Right forelimb (tissue), 1 donor: ENCODE measurements around the gene WWOX.
A peak's percentile ranks its signal among the peaks of the same experiment; 100 is the strongest.

Experiments used
- DNase-seq: peaks from one replicate; pipeline ENCODE4 v3.0.0-alpha.2; 2018

WWOX gene

DNA sequence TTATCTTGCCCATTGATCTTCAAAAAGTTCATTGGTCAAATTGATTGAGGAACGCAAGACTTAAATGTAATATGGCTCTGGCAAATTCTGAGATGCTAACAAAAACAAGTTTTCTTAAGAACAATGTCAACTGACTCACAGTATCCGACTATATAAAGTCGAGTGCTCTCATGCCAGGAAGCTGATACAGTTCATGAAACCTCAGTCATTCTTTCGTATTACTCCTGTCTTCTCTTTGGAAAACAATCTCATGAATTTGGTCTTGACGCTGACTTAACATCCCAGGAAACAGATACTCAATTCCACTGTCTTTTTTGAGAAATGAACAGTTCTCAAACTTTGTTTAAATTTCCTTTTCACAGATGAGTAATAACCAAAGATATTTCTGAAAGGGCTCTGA, 796.2 kb downstream of the WWOX start:
- DNase-seq = no peak

DNA sequence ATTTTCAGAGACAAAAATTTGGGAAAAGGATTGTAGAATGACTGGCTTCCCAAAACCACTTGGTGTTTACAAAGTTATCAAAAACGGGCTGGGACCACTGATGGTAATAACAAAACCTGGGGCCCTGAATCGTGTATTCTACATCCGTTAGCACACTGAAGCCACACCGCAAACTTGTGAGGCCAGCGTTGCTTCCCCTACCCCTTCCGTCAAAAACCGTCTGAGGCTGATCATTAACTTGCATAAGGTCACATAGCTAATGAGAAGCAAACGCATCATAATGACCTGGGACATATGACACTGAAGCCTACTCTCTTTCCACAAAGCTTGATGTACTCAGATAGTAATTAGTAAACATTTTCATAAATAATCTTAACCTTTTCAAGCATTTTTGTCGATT, 796.8 kb downstream of the WWOX start:
- DNase-seq = no peak

DNA sequence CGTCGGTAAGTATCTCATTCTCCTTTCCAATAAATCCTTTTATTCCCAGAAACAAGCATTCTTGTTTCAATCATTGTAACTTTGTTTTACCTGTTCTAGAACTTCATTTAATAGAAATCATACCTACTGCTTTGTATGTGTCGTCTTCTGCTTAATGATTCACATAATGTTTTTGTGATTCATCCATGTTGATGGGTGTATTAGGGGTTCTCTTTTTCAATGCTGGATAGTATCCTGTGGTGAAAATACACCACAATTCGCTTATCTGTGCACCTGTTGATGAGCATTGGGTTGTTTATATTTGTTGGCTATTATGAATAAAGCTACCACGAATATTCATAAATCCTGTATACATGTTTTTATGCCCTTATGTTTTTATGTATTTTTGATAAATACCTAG, 797.8 kb downstream of the WWOX start:
- no peak for DNase-seq

GRCh38 chr16:78900044-78900811, 800.8 kb downstream of the WWOX start:
- DNase-seq = no peak

- no peak for DNase-seq
Measured at GRCh38 chr16:78900966-78901365, 801.5 kb downstream of the WWOX start.

GRCh38 chr16:78902321-78902720, 802.9 kb downstream of the WWOX start:
- no peak for DNase-seq

DNA sequence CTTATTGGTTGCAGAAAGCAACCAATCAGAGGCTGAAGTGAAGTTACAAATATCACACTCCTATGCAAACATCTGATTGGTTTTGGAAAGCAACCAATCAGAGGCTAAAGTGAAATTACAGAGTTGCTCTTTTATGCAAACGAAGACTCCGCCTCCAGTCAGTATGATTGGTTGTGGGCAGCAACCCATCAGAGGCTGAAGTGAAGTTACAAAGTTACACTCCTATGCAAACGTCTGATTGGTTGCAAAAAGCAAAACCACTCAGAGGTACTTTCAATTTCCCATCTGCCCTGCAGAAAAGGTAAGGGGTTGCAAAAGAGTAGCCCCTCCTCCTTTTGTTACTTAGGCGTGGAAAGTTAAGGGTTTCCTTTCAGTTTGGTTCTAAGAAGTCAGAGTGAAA, 803.8 kb downstream of the WWOX start:
- no peak for DNase-seq

DNA sequence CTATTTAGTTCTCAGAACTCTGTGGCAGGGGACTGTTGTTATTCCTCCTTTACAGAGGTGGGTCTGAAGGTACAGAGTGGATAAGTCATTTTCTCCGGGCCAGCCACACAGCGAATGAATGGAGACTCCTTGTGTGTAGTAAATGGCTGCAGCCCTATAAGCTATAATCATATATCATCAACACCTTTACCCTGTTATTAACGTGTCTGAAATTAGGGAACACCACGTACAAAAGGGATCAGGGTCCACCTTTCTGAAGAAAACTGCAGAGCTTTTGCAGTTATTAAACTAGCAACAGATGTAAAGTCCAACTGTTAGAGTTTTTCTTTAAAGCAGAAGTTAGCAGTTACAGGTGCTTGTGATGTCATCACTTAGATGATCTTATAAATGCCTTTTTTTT, 804.4 kb downstream of the WWOX start:
- no peak for DNase-seq

- DNase-seq = no peak
Measured at GRCh38 chr16:78906135-78906534, 806.7 kb downstream of the WWOX start.

- DNase-seq = no peak
Measured at GRCh38 chr16:78909226-78909625, 809.8 kb downstream of the WWOX start.

DNA sequence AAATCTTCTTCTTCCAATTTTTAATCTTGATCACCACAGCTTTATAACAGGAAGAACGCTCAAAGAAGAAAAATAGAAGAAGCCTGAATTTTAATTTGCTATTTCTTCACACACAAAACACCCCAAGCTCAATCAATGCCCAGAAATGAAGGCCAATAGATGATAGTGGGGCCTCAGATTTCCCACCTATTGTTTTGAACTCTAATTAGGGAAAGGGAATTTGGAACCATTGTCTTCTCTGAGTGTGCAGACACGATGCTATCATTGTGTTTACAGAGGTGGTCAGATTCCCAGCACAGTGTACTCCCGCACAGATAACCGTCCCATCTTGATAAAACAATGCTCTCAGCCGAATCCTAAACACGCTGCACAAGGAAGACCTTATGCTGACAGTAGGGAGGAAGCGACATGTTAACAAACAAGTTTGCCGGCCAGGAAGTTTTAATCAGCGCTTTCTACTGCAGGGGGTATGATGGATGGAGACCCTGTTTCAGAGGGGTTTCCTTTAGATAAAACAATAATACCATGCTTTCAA, 816.4 kb downstream of the WWOX start:
- no peak for DNase-seq

DNA sequence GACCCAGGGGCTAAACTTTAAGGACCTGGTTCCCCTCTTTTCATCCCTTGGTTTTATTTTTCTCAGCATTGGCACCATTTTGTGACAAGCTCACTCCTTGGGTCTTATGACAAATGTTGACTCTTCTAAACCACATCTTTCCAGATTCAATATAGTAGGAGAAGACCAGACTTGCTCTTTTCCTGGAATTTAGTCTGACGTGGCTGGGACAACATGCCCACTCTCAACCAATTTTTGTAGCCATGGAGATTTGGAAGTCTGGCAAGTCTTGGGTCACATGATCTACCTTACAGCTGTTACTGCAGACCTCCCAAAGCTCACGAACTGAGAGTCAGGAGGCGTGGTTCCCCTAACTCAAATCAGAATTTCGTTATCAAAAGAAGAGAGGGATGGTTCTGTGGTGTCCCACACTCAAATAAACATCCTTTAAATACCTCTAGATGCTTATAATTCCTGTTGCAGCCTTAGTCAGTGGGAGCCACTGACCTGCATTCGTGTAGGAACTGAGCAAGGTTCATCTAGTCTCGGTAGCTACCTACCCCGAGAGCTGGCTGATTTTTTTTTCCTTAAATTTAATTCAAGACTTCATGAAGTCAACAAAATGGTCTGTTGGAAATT, 817.6 kb downstream of the WWOX start:
- no peak for DNase-seq

GRCh38 chr16:78918805-78919305, 819.4 kb downstream of the WWOX start:
- DNase-seq = no peak

DNA sequence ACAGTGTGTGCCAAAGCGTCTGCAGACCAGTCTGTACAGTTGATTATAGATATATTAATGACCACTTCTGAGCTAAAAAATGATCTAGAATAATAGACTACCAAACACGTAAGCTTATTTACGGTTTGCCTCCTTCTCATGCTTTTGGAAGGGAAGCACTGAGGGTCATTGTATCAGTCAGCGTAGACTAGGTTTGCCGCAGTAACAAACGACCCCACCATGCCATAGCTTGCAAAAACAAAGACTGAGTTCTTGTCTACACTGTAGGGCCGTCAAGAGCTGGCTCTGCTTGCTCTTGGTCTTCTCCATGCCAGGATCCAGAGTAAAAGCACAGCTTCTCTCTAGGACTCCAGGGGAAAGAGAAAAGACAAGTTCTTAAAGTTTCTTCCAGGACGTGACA, 820.4 kb downstream of the WWOX start:
- DNase-seq = no peak

- DNase-seq = no peak
Measured at GRCh38 chr16:78920621-78921020, 821.2 kb downstream of the WWOX start.

DNA sequence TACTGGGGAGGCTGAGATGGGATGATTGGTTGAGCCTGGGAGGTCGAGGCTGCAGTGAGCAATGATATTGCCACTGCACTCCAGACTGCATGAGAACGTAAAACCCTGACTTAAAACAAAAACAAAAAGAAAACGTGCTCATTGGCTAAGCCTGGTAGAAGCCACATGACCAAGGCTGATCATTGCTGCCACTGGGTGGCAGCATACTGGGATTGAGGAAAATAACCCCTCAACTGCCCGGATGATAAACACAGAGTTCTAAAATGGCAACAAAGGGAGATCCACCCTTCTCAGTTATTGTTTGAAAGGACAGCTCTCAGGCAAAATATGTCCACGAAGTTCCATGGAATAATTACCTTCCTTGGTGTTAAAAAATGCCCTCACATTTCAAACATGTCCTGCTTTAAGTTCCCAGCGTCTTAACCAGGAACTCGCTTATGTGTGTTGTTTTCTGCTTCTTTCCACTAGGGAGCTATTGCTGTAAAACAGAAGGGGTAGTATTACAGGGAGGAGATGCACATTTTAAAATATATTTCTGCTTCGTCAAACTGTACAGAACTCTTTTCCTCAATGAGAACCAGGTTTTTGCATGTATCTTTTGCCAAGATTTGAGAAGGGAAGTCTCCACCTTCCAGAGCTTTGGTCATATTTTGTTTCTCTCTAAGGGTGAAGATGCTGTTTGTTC, 825.8 kb downstream of the WWOX start:
- no peak for DNase-seq

- DNase-seq = no peak
Measured at GRCh38 chr16:78926723-78927210, 827.3 kb downstream of the WWOX start.

- DNase-seq = no peak
Measured at GRCh38 chr16:78927766-78928165, 828.3 kb downstream of the WWOX start.

- DNase-seq = no peak
Measured at GRCh38 chr16:78929841-78930240, 830.4 kb downstream of the WWOX start.

GRCh38 chr16:78930561-78930960, 831.1 kb downstream of the WWOX start:
- no peak for DNase-seq

GRCh38 chr16:78931267-78931666, 831.8 kb downstream of the WWOX start:
- no peak for DNase-seq

DNA sequence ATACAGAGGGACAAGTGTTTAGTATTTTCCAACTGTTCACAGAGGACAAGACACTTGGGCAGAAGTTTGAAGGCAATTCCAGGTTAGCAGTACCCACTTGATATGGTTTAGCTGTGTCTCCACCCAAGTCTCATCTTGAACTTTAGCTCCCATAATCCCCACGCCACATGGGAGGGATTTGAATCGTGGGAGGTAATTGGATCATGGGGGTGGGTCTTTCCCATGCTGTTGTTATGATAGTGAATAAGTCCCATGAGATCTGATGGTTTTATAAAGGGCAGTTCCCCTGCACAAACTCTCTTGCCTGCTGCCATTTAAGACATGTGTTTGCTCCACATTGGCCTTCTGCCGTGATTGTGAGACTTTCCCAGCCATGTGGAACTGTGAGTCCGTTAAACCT, 832.2 kb downstream of the WWOX start:
- no peak for DNase-seq

DNA sequence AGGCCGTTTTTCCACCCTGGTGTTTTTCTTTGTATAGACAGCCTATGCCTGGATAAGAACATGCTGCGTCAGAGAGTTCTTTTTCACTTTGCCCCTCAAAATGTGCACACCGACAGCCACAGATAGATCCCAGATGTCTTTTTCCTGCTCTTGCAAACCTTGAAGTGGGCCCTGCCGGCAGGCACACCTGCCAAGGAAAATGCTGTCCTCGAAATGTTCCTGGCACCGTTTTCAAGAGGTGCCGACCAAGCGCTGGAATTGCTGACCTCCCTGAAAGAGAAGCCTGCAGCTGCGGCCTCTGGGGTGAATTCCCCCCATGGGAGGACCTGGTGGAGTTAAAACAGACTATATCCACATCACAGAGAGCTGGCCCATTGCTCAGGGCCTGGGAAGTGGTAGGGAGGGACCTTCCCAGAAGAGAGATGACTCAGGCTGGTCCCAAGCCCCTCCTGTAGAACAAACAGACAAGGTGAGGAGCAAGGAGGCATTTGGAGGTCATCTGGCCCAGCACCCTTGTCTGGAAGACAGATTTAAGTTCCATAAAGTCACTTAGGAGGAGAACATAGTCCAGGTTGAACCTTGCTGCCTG, 833.0 kb downstream of the WWOX start:
- DNase-seq = peak; percentile 63
